PC-3 (cell line): ENCODE data around the gene PET117. TPM values are rescaled to one million over a fixed set of nuclear protein-coding genes. Genes with fewer than 3 reads are reported as not detected.
"Not testable (repeated sequence)": the region's sequence is repeated elsewhere in the genome, so short reads cannot be mapped to it uniquely, and the experiment has no call there.

Experiments
- ATAC-seq: fragments of 200-7000 bp; cut with Tn5 transposase; 2 replicates; pipeline ENCODE4 v1.9.1; 2020; ENCODE audit warnings: mild to moderate bottlenecking, moderate library complexity
- BruUV-seq: library from RNA; stranded (reverse); fragments of 400-500 nt; replicated peaks from 2 replicates; lab custom pipeline; 2021; lab: Mats Ljungman, UMichigan
- CTCF ChIA-PET: fragments of 300-600 bp; sonication (Branson Sonifier 250); formaldehyde crosslinking; loops from one replicate; lab custom pipeline; 2022; ENCODE audit warnings: antibody characterized with exemption; lab: Charles Lee
- POLR2A ChIA-PET: fragments of 300-600 bp; sonication (Branson Sonifier 250); formaldehyde crosslinking; loops from one replicate; lab custom pipeline; 2022; ENCODE audit warnings: antibody characterized with exemption; ENCODE audit not compliant: unreplicated experiment; lab: Charles Lee
- DNase-seq: peaks from one replicate; pipeline ENCODE4 v3.0.0-alpha.2; 2015
- H2AFZ ChIP-seq: fragments of 300-600 bp; sonication (generic); 2 replicates; pipeline ENCODE4 v1.6.0; 2016; ENCODE audit warnings: antibody characterized with exemption, low read length
- H3F3A ChIP-seq: fragments of 300-600 bp; sonication (generic); one replicate; pipeline ENCODE4 v1.6.0; 2017; ENCODE audit warnings: antibody characterized with exemption, low read length, control low read depth, mild to moderate bottlenecking; ENCODE audit not compliant: unreplicated experiment
- H3K27ac ChIP-seq: fragments of 300-600 bp; sonication (generic); 2 replicates; pipeline ENCODE4 v1.5.1; 2016; ENCODE audit warnings: mild to moderate bottlenecking, low read length
- H3K27me3 ChIP-seq: fragments of 300-600 bp; sonication (generic); 2 replicates; pipeline ENCODE4 v1.6.1; 2016; ENCODE audit warnings: low read length, mixed read lengths
- H3K36me3 ChIP-seq: fragments of 300-600 bp; sonication (generic); 2 replicates; pipeline ENCODE4 v1.6.1; 2016; ENCODE audit warnings: low read depth, mixed run types, low read length, mixed read lengths
- H3K4me1 ChIP-seq: fragments of 300-600 bp; sonication (generic); 2 replicates; pipeline ENCODE4 v1.5.1; 2016; ENCODE audit warnings: low read length; ENCODE audit not compliant: insufficient read depth
- H3K4me2 ChIP-seq: fragments of 300-600 bp; sonication (generic); 2 replicates; pipeline ENCODE4 v1.6.0; 2016; ENCODE audit warnings: low read length
- H3K4me3 ChIP-seq: fragments of 300-600 bp; sonication (generic); 2 replicates; pipeline ENCODE4 v1.5.1; 2016; ENCODE audit warnings: mild to moderate bottlenecking, low read length, mixed read lengths
- H3K79me2 ChIP-seq: fragments of 300-600 bp; sonication (generic); 2 replicates; pipeline ENCODE4 v1.6.1; 2017; ENCODE audit warnings: low read length, mixed read lengths
- H3K9ac ChIP-seq: fragments of 300-600 bp; sonication (generic); 2 replicates; pipeline ENCODE4 v1.6.0; 2016; ENCODE audit warnings: mild to moderate bottlenecking, low read length
- H3K9me2 ChIP-seq: fragments of 300-600 bp; sonication (generic); replicated peaks from 2 replicates; pipeline ENCODE4 v1.6.1; 2016; ENCODE audit warnings: mixed run types, low read length, mixed read lengths
- H3K9me3 ChIP-seq: fragments of 300-600 bp; sonication (generic); 2 replicates; pipeline ENCODE4 v1.6.1; 2016; ENCODE audit warnings: low read length, mixed read lengths
- H4K20me1 ChIP-seq: fragments of 300-600 bp; sonication (generic); 2 replicates; pipeline ENCODE4 v1.6.1; 2016; ENCODE audit warnings: low read length, mixed read lengths
- EZH2 ChIP-seq: fragments of 300-600 bp; sonication (generic); IDR thresholded peaks from one replicate; pipeline ENCODE4 v1.6.1; 2017; ENCODE audit warnings: antibody characterized with exemption, mild to moderate bottlenecking, low read length; ENCODE audit not compliant: unreplicated experiment
- EZH2phosphoT487 ChIP-seq: fragments of 300-600 bp; sonication (generic); IDR thresholded peaks from 2 replicates; pipeline ENCODE4 v1.6.1; 2018; ENCODE audit warnings: mild to moderate bottlenecking, antibody characterized with exemption, low read length, borderline replicate concordance
- intact Hi-C: fragments of 100-400 bp; cut with micrococcal nuclease; formaldehyde crosslinking; loops from 2 replicates; pipeline ENCODE4 v1.9.0; 2023
- total RNA-seq: library from RNA; depleted of rRNA; stranded (reverse); fragments of >200 nt; gene quantifications from 2 replicates; pipeline ENCODE4 v1.2.3, GENCODE V29; 2014
- TF ChIP-seq, protein P1 (sequence below): fragments of 300-600 bp; sonication (generic); conservative IDR thresholded peaks from 2 replicates; pipeline ENCODE4 v1.5.1; 2017; ENCODE audit warnings: antibody characterized with exemption, low read depth, mild to moderate bottlenecking, low read length

PET117 gene
- total RNA-seq, 1 experiment from 2014 or later, result 21.2 TPM

GRCh38 chr20:18101125-18101810, 36.4 kb upstream of the PET117 start:
- Histone ChIP-seq H3K79me2 (no peaks in the 10 kb centered on the region), H4K20me1 (no peaks in the 10 kb centered on the region), H3K27ac (no peak overlapping the region), H3K9me2 (no peaks in the 10 kb centered on the region), H3K4me1 (no peaks in the 10 kb centered on the region), H3K4me3 (no peak overlapping the region), H3K9me3 (no peaks in the 10 kb centered on the region), H3K27me3 (no peaks in the 10 kb centered on the region), H3K4me2 (no peak overlapping the region), H3F3A (no peaks in the 10 kb centered on the region), H3K9ac (no peak overlapping the region), H3K36me3 (no peaks in the 10 kb centered on the region), H2AFZ (no peak overlapping the region)
- ChIA-PET POLR2A (no interaction called here), CTCF (no interaction called here)
- intact Hi-C loops, result no loop called here
- no peak for DNase-seq
- no peak for ATAC-seq
- no TSS peak for BruUV-seq
- TF ChIP-seq, protein P1, sequence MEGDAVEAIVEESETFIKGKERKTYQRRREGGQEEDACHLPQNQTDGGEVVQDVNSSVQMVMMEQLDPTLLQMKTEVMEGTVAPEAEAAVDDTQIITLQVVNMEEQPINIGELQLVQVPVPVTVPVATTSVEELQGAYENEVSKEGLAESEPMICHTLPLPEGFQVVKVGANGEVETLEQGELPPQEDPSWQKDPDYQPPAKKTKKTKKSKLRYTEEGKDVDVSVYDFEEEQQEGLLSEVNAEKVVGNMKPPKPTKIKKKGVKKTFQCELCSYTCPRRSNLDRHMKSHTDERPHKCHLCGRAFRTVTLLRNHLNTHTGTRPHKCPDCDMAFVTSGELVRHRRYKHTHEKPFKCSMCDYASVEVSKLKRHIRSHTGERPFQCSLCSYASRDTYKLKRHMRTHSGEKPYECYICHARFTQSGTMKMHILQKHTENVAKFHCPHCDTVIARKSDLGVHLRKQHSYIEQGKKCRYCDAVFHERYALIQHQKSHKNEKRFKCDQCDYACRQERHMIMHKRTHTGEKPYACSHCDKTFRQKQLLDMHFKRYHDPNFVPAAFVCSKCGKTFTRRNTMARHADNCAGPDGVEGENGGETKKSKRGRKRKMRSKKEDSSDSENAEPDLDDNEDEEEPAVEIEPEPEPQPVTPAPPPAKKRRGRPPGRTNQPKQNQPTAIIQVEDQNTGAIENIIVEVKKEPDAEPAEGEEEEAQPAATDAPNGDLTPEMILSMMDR, result no peak
- no peak for TF ChIP-seq EZH2
- TF ChIP-seq EZH2phosphoT487, result no peak

DNA sequence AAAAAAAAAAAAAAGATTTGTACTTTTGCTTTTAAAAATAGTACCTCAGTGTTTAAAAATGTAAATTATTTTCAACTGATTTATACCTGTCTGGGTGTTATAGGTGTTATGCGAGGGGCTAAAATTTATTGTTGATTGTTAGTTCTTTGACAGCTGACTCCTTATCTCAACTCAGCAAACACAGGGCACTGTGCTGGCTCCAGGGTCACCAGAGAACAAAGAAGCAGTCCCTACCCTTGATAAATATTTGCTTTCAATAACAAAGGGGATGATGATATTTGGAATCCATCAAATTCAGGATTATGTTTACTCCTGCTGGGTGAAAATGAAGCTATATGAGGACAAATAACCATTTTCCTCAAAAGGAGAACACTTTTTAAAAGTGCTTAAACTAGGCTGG, 34.2 kb upstream of the PET117 start:
- ChIA-PET POLR2A (interaction anchor here (0.6 kb wide), 1 partner anchor 362 kb away, joined by 7 read pairs; no protein-coding TSS in a partner anchor), CTCF (no interaction called here)
- Histone ChIP-seq H3K27me3 (no peaks in the 10 kb centered on the region), H3K79me2 (no peaks in the 10 kb centered on the region), H3K9me2 (no peaks in the 10 kb centered on the region), H3K9ac (no peak overlapping the region), H3K4me1 (no peaks in the 10 kb centered on the region), H3K36me3 (no peaks in the 10 kb centered on the region), H3K4me2 (no peak overlapping the region), H3K27ac (no peak overlapping the region), H3F3A (no peaks in the 10 kb centered on the region), H4K20me1 (no peaks in the 10 kb centered on the region), H3K4me3 (no peak overlapping the region), H2AFZ (no peak overlapping the region), H3K9me3 (no peaks in the 10 kb centered on the region)
- DNase-seq (no peak), ATAC-seq (no peak)
- intact Hi-C loops, result no loop called here
- TF ChIP-seq EZH2 (no peak), EZH2phosphoT487 (no peak)
- TF ChIP-seq, protein P1, result no peak
- BruUV-seq, result no TSS peak

- Histone ChIP-seq H3F3A (no peaks in the 10 kb centered on the region), H3K79me2 (no peaks in the 10 kb centered on the region), H3K4me1 (no peaks in the 10 kb centered on the region), H3K27ac (no peak overlapping the region), H3K9me2 (no peaks in the 10 kb centered on the region), H3K4me3 (no peak overlapping the region), H3K9ac (no peak overlapping the region), H3K9me3 (no peaks in the 10 kb centered on the region), H3K4me2 (no peak overlapping the region), H4K20me1 (no peaks in the 10 kb centered on the region), H3K27me3 (no peaks in the 10 kb centered on the region), H3K36me3 (no peaks in the 10 kb centered on the region), H2AFZ (no peak overlapping the region)
- intact Hi-C loops, result no loop called here
- ChIA-PET POLR2A (no interaction called here), CTCF (no interaction called here)
- ATAC-seq (no peak), DNase-seq (no peak)
- TF ChIP-seq, protein P1, result no peak
- TF ChIP-seq EZH2phosphoT487 (no peak), EZH2 (no peak)
- BruUV-seq, result no TSS peak
These were observed 29.3 kb upstream of the PET117 start for GRCh38 chr20:18108326-18108725.

DNA sequence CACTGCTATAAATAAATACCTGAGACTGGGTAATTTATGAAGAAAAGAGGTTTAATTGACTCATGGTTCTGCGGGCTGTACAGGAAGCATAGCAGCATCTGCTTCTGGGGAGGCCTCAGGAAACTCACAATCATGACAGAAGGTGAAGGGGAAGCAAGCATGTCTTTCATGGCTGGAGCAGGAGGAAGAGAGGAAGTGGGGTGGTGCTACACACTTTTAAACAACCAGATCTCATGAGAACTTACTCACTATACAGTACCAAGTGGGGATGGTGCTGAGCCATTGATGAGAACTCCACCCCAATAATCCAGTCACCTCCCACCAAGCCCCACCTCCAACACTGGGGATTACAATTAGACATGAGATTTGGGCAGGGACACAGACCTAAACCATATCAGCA, 9.1 kb upstream of the PET117 start:
- H3K4me3 ChIP-seq, H2AFZ ChIP-seq, DNase-seq, intact Hi-C loops, H3K79me2 ChIP-seq, ATAC-seq, POLR2A ChIA-PET, H3K27ac ChIP-seq, H3K4me1 ChIP-seq, H3K27me3 ChIP-seq, H3F3A ChIP-seq, BruUV-seq, CTCF ChIA-PET, H3K9me3 ChIP-seq, H3K9ac ChIP-seq, H4K20me1 ChIP-seq, H3K36me3 ChIP-seq, H3K9me2 ChIP-seq, H3K4me2 ChIP-seq: not testable (repeated sequence)
